SK-N-SH (cell line): Measurements from ENCODE around the gene EIF6. TPM values are rescaled to one million over a fixed set of nuclear protein-coding genes. Genes with fewer than 3 reads are reported as not detected.
"Not testable (repeated sequence)": the region's sequence is repeated elsewhere in the genome, so short reads cannot be mapped to it uniquely, and the experiment has no call there.

Experiments
- CTCF ChIA-PET: fragments of 300-600, 350-600 bp; formaldehyde crosslinking; extraction: SDS; loops from one replicate; lab custom pipeline; 2021; lab: Yijun Ruan, JAX
- POLR2A ChIA-PET: fragments of 350-600 bp; sonication (Branson Sonifier 250); formaldehyde crosslinking; extraction: SDS; loops from one replicate; lab custom pipeline; 2020; ENCODE audit warnings: antibody characterized with exemption, inconsistent platforms; lab: Yijun Ruan, JAX
- DNase-seq: peaks from one replicate; pipeline ENCODE4 v3.0.0; 2012
- H2AFZ ChIP-seq: fragments of 200-600 bp; sonication (generic); 2 replicates; pipeline ENCODE4 v1.8.1; 2016; ENCODE audit warnings: antibody characterized with exemption, mild to moderate bottlenecking, low read depth
- H3F3A ChIP-seq: fragments of 200-600 bp; sonication (generic); replicated peaks from 2 replicates; pipeline ENCODE3; 2016; ENCODE audit warnings: antibody characterized with exemption, mild to moderate bottlenecking; ENCODE audit not compliant: insufficient read depth
- H3K27ac ChIP-seq, 2 experiments: fragments of 200-500 bp in 1 of 2; fragments of 200-600 bp in 1 of 2; sonication (Bioruptor generic) in 1 of 2; sonication (generic), shearing (Covaris generic) in 1 of 2; 2 replicates each; pipeline versions ENCODE4 v1.5.1 to v1.6.1; 2014 to 2016; ENCODE audit warnings: low read depth in 2 of 2, inconsistent platforms in 1 of 2, low read length in 1 of 2, mild to moderate bottlenecking in 1 of 2, mixed read lengths in 1 of 2
- H3K27me3 ChIP-seq: fragments of 200-600 bp; sonication (generic), shearing (Covaris generic); 2 replicates; pipeline ENCODE4 v1.6.1; 2016; ENCODE audit warnings: mixed run types; ENCODE audit not compliant: insufficient read depth
- H3K36me3 ChIP-seq, 2 experiments: fragments of 200-500 bp in 1 of 2; fragments of 200-600 bp in 1 of 2; sonication (Bioruptor generic) in 1 of 2; sonication (generic) in 1 of 2; replicated peaks in 1 of 2; 2 replicates each; pipeline versions ENCODE3 to v1.5.1; 2014 to 2016; ENCODE audit warnings: low read length in 1 of 2, mild to moderate bottlenecking in 1 of 2; ENCODE audit not compliant: insufficient read depth in 2 of 2, control insufficient read depth in 1 of 2
- H3K4me1 ChIP-seq, 2 experiments: fragments of 200-500 bp in 1 of 2; fragments of 200-600 bp in 1 of 2; sonication (Bioruptor generic) in 1 of 2; sonication (generic), shearing (Covaris generic) in 1 of 2; 2 replicates each; pipeline versions ENCODE4 v1.5.1 to v1.6.1; 2014 to 2016; ENCODE audit warnings: low read depth in 1 of 2, low read length in 1 of 2, mixed run types in 1 of 2; ENCODE audit not compliant: insufficient read depth in 2 of 2, control insufficient read depth in 1 of 2
- H3K4me2 ChIP-seq: fragments of 200-600 bp; sonication (generic), shearing (Covaris generic); 2 replicates; pipeline ENCODE4 v1.6.1; 2017; ENCODE audit warnings: mixed run types
- H3K4me3 ChIP-seq, 2 experiments: fragments of 200-500 bp in 1 of 2; fragments of 200-600 bp in 1 of 2; sonication (Bioruptor generic) in 1 of 2; sonication (generic), shearing (Covaris generic) in 1 of 2; 2 replicates each; pipeline versions ENCODE4 v1.5.1 to v1.8.1; 2014 to 2016; ENCODE audit warnings: low read depth in 2 of 2, inconsistent platforms in 1 of 2, low read length in 1 of 2, mild to moderate bottlenecking in 1 of 2, mixed read lengths in 1 of 2, moderate library complexity in 1 of 2
- H3K79me2 ChIP-seq: fragments of 200-600 bp; sonication (generic); 2 replicates; pipeline ENCODE4 v1.8.1; 2017; ENCODE audit warnings: mild to moderate bottlenecking; ENCODE audit not compliant: insufficient read depth
- H3K9ac ChIP-seq: fragments of 200-600 bp; sonication (generic); 2 replicates; pipeline ENCODE4 v1.6.1; 2017; ENCODE audit warnings: mixed run types
- H3K9me2 ChIP-seq: fragments of 200-600 bp; sonication (generic); 2 replicates; pipeline ENCODE4 v1.6.1; 2017; ENCODE audit warnings: mixed run types
- H3K9me3 ChIP-seq: fragments of 200-600 bp; sonication (generic); 2 replicates; pipeline ENCODE4 v1.6.1; 2017; ENCODE audit warnings: mixed run types, mild to moderate bottlenecking, moderate library complexity
- H4K20me1 ChIP-seq: fragments of 200-600 bp; sonication (generic); 2 replicates; pipeline ENCODE4 v1.6.1; 2017; ENCODE audit warnings: mild to moderate bottlenecking, mixed run types; ENCODE audit not compliant: insufficient read depth
- CHD2 ChIP-seq: fragments of 150-350 bp; IDR thresholded peaks from 2 replicates; pipeline ENCODE4 v1.6.1; 2018; ENCODE audit warnings: low read length; ENCODE audit not compliant: partially characterized antibody
- ELF1 ChIP-seq: IDR thresholded peaks from 2 replicates; pipeline ENCODE4 v1.4.0; 2012
- EP300 ChIP-seq, 2 experiments: IDR thresholded peaks; 2 replicates each; pipeline versions ENCODE4 v1.4.0 to v1.6.1; 2012; ENCODE audit warnings: borderline replicate concordance in 1 of 2, low read depth in 1 of 2, low read length in 1 of 2
- FOSL2 ChIP-seq: IDR thresholded peaks from 2 replicates; pipeline ENCODE4 v1.4.0; 2012; ENCODE audit warnings: low read depth, mild to moderate bottlenecking, moderate library complexity, borderline replicate concordance
- FOXJ3 ChIP-seq: sonication (generic); formaldehyde crosslinking; IDR thresholded peaks from 2 replicates; pipeline ENCODE4 v1.5.1; 2020; ENCODE audit warnings: mild to moderate bottlenecking, missing genetic modification reagents
- FOXM1 ChIP-seq: IDR thresholded peaks from 2 replicates; pipeline ENCODE4 v1.4.0; 2012; ENCODE audit warnings: low read depth, mild to moderate bottlenecking
- GABPA ChIP-seq: IDR thresholded peaks from 2 replicates; pipeline ENCODE4 v1.4.0; 2012; ENCODE audit warnings: low read depth, mild to moderate bottlenecking
- MEF2A ChIP-seq: IDR thresholded peaks from 2 replicates; pipeline ENCODE4 v1.4.0; 2012; ENCODE audit warnings: low read depth, borderline replicate concordance
- NFIC ChIP-seq: IDR thresholded peaks from 2 replicates; pipeline ENCODE4 v1.4.0; 2012; ENCODE audit warnings: borderline replicate concordance
- RAD21 ChIP-seq: IDR thresholded peaks from 2 replicates; pipeline ENCODE4 v1.6.1; 2012; ENCODE audit warnings: mild to moderate bottlenecking, low read length
- RXRA ChIP-seq: IDR thresholded peaks from 2 replicates; pipeline ENCODE4 v1.4.0; 2012; ENCODE audit warnings: low read depth, mild to moderate bottlenecking, borderline replicate concordance
- SMC3 ChIP-seq: IDR thresholded peaks from 2 replicates; pipeline ENCODE4 v1.6.1; 2012; ENCODE audit warnings: low read depth, low read length, improper control_type of control experiment
- TAF1 ChIP-seq: IDR thresholded peaks from 2 replicates; pipeline ENCODE4 v1.6.1; 2012; ENCODE audit warnings: low read depth, mild to moderate bottlenecking, low read length, moderate library complexity, borderline replicate concordance
- TCF12 ChIP-seq: IDR thresholded peaks from 2 replicates; pipeline ENCODE4 v1.4.0; 2012
- TEAD4 ChIP-seq: IDR thresholded peaks from 2 replicates; pipeline ENCODE4 v1.4.0; 2012; ENCODE audit warnings: mild to moderate bottlenecking, borderline replicate concordance; ENCODE audit not compliant: insufficient read depth
- USF1 ChIP-seq: IDR thresholded peaks from 2 replicates; pipeline ENCODE4 v1.4.0; 2012; ENCODE audit warnings: low read depth, borderline replicate concordance
- WGBS: methylation state at CpG from one replicate; pipeline ENCODE4 v1.1.6; 2017; ENCODE audit warnings: low lambda C conversion rate; 5-methylcytosine and 5-hydroxymethylcytosine counted together
- polyA plus RNA-seq, 3 experiments: library from polyadenylated mRNA; depleted of rRNA; stranded (reverse); fragments of >200 nt; gene quantifications; 2 replicates each; pipeline ENCODE4 v1.2.3, GENCODE V29; 2012
- TF ChIP-seq, protein P1 (sequence below): IDR thresholded peaks from 2 replicates; pipeline ENCODE4; 2012
- TF ChIP-seq, protein P2 (sequence below): fragments of 150-350 bp; IDR thresholded peaks from 2 replicates; pipeline ENCODE4 v1.6.1; 2017; ENCODE audit warnings: antibody characterized with exemption, low read length, low read depth, borderline replicate concordance

EIF6 gene
- polyA plus RNA-seq, 1 of the 3 experiments (the other 2 are of a cell fraction), result 356 TPM

- Histone ChIP-seq H3F3A (peaks cover 19% of the 10 kb centered on the region), H3K9ac (no peak overlapping the region), H3K4me3 (no peak overlapping the region), H3K9me2 (no peaks in the 10 kb centered on the region), H3K4me1 (peaks cover 4 to 10% of the 10 kb centered on the region in 2 experiments; a peak in 2 of 4 replicates), H3K36me3 (no peaks in the 10 kb centered on the region), H3K4me2 (no peak overlapping the region), H2AFZ (no peak overlapping the region), H3K27me3 (no peaks in the 10 kb centered on the region), H3K79me2 (no peaks in the 10 kb centered on the region), H4K20me1 (no peaks in the 10 kb centered on the region), H3K9me3 (no peaks in the 10 kb centered on the region), H3K27ac (no peak overlapping the region)
- CTCF ChIA-PET, result interaction anchor here (1.1 to 5.2 kb wide), 2 partner anchors 14 to 46 kb away, joined by 3 to 19 read pairs; no protein-coding TSS in a partner anchor
- POLR2A ChIA-PET, result no interaction called here
- no peak for TF ChIP-seq FOSL2
- no peak for TF ChIP-seq EP300 (IDR thresholded peaks at IDR 0.05; ENCODE audit: borderline replicate concordance in 1 of 2, low read depth in 1 of 2, low read length in 1 of 2)
- no peak for TF ChIP-seq CHD2
- TF ChIP-seq SMC3, result no peak
- no peak for DNase-seq
- 93% methylated on average over 10 of the region's 12 CpGs for WGBS
Observed at GRCh38 chr20:35254448-35254999, 30.0 kb downstream of the EIF6 start.

DNA sequence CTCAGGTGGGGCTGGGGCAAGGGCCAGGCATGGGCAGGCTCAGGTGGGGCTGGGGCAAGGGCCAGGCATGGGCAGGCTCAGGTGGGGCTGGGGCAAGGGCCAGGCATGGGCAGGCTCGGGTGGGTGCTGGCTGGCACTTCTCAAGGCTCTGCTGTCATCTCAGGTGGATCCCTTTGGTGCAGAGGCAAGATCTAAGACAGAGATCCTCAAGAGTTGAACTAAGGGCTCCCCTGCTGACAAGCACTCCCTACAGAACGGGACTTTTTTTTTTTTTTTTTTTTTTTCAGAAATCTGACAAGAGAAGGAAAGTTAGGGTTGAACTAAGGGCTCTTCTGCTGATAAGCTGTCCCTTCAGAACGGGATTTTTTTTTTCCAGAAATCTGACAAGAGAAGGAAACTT, 31.6 kb downstream of the EIF6 start:
- WGBS, result 77% methylated on average over 3 of the region's 3 CpGs
- ChIA-PET POLR2A (no interaction called here), CTCF (interaction anchor here (0.6 to 5.2 kb wide), 3 partner anchors 16 to 155 kb away, joined by 3 to 19 read pairs (median 3); no protein-coding TSS in a partner anchor)
- Histone ChIP-seq H3K27ac (no peak overlapping the region), H3K9me3 (no peaks in the 10 kb centered on the region), H3K9me2 (no peaks in the 10 kb centered on the region), H3K4me2 (no peak overlapping the region), H3K36me3 (no peaks in the 10 kb centered on the region), H3K9ac (no peak overlapping the region), H3K27me3 (no peaks in the 10 kb centered on the region), H2AFZ (no peak overlapping the region), H4K20me1 (no peaks in the 10 kb centered on the region), H3K4me3 (no peak overlapping the region), H3K79me2 (no peaks in the 10 kb centered on the region), H3K4me1 (peaks cover 4 to 9% of the 10 kb centered on the region in 2 experiments; a peak in 2 of 4 replicates), H3F3A (peaks cover 12% of the 10 kb centered on the region)
- DNase-seq, result no peak
- no peak for TF ChIP-seq ELF1
- TF ChIP-seq SMC3, result no peak
- no peak for TF ChIP-seq RXRA
- TF ChIP-seq FOXM1, result no peak
- TF ChIP-seq FOXJ3, result no peak
- TF ChIP-seq RAD21, result no peak
- TF ChIP-seq NFIC, result no peak
- TF ChIP-seq TEAD4, result no peak
- TF ChIP-seq CHD2, result no peak
- TF ChIP-seq, protein P1, sequence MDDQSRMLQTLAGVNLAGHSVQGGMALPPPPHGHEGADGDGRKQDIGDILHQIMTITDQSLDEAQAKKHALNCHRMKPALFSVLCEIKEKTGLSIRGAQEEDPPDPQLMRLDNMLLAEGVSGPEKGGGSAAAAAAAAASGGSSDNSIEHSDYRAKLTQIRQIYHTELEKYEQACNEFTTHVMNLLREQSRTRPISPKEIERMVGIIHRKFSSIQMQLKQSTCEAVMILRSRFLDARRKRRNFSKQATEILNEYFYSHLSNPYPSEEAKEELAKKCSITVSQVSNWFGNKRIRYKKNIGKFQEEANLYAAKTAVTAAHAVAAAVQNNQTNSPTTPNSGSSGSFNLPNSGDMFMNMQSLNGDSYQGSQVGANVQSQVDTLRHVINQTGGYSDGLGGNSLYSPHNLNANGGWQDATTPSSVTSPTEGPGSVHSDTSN, result no peak
- TF ChIP-seq TCF12, result no peak
- no peak for TF ChIP-seq TAF1
- TF ChIP-seq MEF2A, result no peak
- TF ChIP-seq USF1, result no peak
- TF ChIP-seq, protein P2, sequence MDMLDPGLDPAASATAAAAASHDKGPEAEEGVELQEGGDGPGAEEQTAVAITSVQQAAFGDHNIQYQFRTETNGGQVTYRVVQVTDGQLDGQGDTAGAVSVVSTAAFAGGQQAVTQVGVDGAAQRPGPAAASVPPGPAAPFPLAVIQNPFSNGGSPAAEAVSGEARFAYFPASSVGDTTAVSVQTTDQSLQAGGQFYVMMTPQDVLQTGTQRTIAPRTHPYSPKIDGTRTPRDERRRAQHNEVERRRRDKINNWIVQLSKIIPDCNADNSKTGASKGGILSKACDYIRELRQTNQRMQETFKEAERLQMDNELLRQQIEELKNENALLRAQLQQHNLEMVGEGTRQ, result no peak
- TF ChIP-seq GABPA, result no peak

DNA sequence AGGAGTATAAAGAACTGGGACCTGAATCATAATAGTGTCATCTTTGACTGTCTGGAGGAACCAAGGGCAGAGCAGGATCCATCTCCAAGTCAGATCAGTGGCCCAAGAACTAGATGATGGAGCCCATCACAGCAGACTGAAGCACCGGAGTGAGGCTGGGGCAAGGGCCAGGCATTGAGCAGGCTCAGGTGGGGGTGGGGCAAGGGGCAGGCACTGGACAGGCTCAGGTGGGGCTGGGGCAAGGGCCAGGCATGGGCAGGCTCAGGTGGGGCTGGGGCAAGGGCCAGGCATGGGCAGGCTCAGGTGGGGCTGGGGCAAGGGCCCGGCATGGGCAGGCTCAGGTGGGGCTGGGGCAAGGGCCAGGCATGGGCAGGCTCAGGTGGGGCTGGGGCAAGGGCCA, 32.0 kb downstream of the EIF6 start:
- H3F3A ChIP-seq, H3K79me2 ChIP-seq, H3K4me2 ChIP-seq, H3K9me2 ChIP-seq, H2AFZ ChIP-seq, H4K20me1 ChIP-seq, H3K36me3 ChIP-seq, H3K4me3 ChIP-seq, H3K4me1 ChIP-seq, H3K9ac ChIP-seq, H3K27ac ChIP-seq, H3K27me3 ChIP-seq, DNase-seq, H3K9me3 ChIP-seq, POLR2A ChIA-PET: not testable (repeated sequence)
- WGBS, result no CpG with 5 or more reads among the region's 2 CpGs
- CTCF ChIA-PET, result interaction anchor here (0.6 to 0.7 kb wide), 2 partner anchors 100 to 154 kb away, joined by 3 read pairs; no protein-coding TSS in a partner anchor
